ENCODE measurements around the gene PPBP.

The PPBP gene

GRCh38 chr4:73948291-73948690 is 39.7 kb downstream of the PPBP start:
- Histone ChIP-seq H3K9ac (ENCODE audit: low read depth, low read length) (no peak overlapping the region), H3K4me3 (ENCODE audit: low read length) (no peak overlapping the region), H3K27ac (ENCODE audit: low read depth, low read length) (no peak overlapping the region), H3K9me3 (ENCODE audit: insufficient read depth, low read depth, low read length) (no peaks in the 10 kb centered on the region), H3K4me1 (ENCODE audit: insufficient read depth, low read length) (peaks cover 28% of the 10 kb centered on the region), H3K27me3 (ENCODE audit: insufficient read depth, low read length) (peaks cover 62% of the 10 kb centered on the region), H3K36me3 (ENCODE audit: insufficient read depth, low read length) (no peaks in the 10 kb centered on the region)
- WGBS = no CpG with 5 or more reads among the region's 1 CpG

- Histone ChIP-seq H3K27ac (ENCODE audit: low read depth, low read length) (no peak overlapping the region), H3K36me3 (ENCODE audit: insufficient read depth, low read length) (no peaks in the 10 kb centered on the region), H3K4me3 (ENCODE audit: low read length) (no peak overlapping the region), H3K4me1 (ENCODE audit: insufficient read depth, low read length) (peaks cover 26% of the 10 kb centered on the region), H3K9me3 (ENCODE audit: insufficient read depth, low read depth, low read length) (no peaks in the 10 kb centered on the region), H3K9ac (ENCODE audit: low read depth, low read length) (no peak overlapping the region), H3K27me3 (ENCODE audit: insufficient read depth, low read length) (peaks cover 71% of the 10 kb centered on the region)
- 70% methylated on average over 3 of the region's 3 CpGs for WGBS
Observed at GRCh38 chr4:73947239-73947985, 40.6 kb downstream of the PPBP start.

DNA sequence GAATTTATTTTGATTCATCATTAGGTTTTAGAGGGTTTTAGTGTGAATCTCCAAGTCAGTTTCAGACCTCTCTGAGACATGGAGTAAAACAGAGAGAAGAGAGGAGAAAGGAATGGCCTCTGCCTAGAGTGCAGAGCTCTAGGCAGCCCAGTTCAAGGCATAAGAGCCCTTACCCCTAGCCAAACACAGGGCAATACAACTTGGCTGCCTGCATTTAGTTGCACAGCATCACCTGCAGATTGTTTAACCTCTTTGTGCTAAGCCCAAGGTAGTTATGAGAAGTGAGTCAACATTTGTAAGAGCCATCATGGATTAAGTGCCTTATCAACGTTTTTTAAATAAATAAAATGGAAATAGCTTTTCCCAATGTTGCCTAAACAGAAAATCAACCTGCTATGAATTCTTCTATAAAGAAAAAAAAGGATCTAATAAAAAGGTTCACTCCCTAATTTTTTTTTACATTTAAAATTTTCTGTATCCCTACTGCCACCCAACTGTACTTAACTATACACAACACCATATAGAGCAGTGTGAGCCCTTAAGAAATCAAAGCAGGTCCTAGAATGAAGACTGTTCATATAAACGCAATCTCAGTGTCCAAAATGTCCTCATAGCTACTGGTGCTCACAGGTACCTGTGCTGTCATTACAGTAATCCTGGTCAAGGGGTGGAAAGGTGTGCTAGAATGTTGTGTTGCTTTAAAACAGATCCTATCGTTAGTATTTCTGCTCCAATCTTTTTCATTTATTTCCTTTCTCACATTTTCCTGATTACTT is 42.1 kb downstream of the PPBP start:
- Histone ChIP-seq H3K9me3 (ENCODE audit: insufficient read depth, low read depth, low read length) (no peaks in the 10 kb centered on the region), H3K27ac (ENCODE audit: low read depth, low read length) (no peak overlapping the region), H3K36me3 (ENCODE audit: insufficient read depth, low read length) (no peaks in the 10 kb centered on the region), H3K27me3 (ENCODE audit: insufficient read depth, low read length) (peaks cover 87% of the 10 kb centered on the region), H3K4me1 (ENCODE audit: insufficient read depth, low read length) (peaks cover 12% of the 10 kb centered on the region; the same call in 1 of the 2 replicates), H3K9ac (ENCODE audit: low read depth, low read length) (no peak overlapping the region), H3K4me3 (ENCODE audit: low read length) (no peak overlapping the region)
- 90% methylated on average over 3 of the region's 3 CpGs for WGBS

GRCh38 chr4:73945140-73945539 is 42.9 kb downstream of the PPBP start:
- no peak overlapping the region for H3K27ac ChIP-seq (ENCODE audit: low read depth, low read length)

GRCh38 chr4:73944061-73944875 is 43.7 kb downstream of the PPBP start:
- peak overlapping the region; percentile 46 for H3K4me3 ChIP-seq (ENCODE audit: low read length)
- WGBS = 3% methylated on average over 49 of the region's 49 CpGs
- peaks cover 10% of the 10 kb centered on the region; the same call in 1 of the 2 replicates for H3K4me1 ChIP-seq (ENCODE audit: insufficient read depth, low read length)
- H3K27me3 ChIP-seq (ENCODE audit: insufficient read depth, low read length) = peaks cover 100% of the 10 kb centered on the region
- no peak overlapping the region for H3K9ac ChIP-seq (ENCODE audit: low read depth, low read length)
- H3K9me3 ChIP-seq (ENCODE audit: insufficient read depth, low read depth, low read length) = no peaks in the 10 kb centered on the region
- no peak overlapping the region; the same call in 1 of the 2 replicates for H3K27ac ChIP-seq (ENCODE audit: low read depth, low read length)
- H3K36me3 ChIP-seq (ENCODE audit: insufficient read depth, low read length) = no peaks in the 10 kb centered on the region

More at GRCh38 chr4:73945140-73945539, 42.9 kb downstream of the PPBP start:
- Histone ChIP-seq H3K9ac (ENCODE audit: low read depth, low read length) (no peak overlapping the region), H3K36me3 (ENCODE audit: insufficient read depth, low read length) (no peaks in the 10 kb centered on the region), H3K4me3 (ENCODE audit: low read length) (no peak overlapping the region), H3K27me3 (ENCODE audit: insufficient read depth, low read length) (peaks cover 92% of the 10 kb centered on the region), H3K4me1 (ENCODE audit: insufficient read depth, low read length) (peaks cover 10% of the 10 kb centered on the region; the same call in 1 of the 2 replicates), H3K9me3 (ENCODE audit: insufficient read depth, low read depth, low read length) (no peaks in the 10 kb centered on the region)
- WGBS = 83% methylated on average over 4 of the region's 4 CpGs

- Histone ChIP-seq H3K27me3 (ENCODE audit: insufficient read depth, low read length) (peaks cover 98% of the 10 kb centered on the region), H3K4me1 (ENCODE audit: insufficient read depth, low read length) (peaks cover 10% of the 10 kb centered on the region; the same call in 1 of the 2 replicates), H3K9ac (ENCODE audit: low read depth, low read length) (no peak overlapping the region), H3K36me3 (ENCODE audit: insufficient read depth, low read length) (no peaks in the 10 kb centered on the region), H3K9me3 (ENCODE audit: insufficient read depth, low read depth, low read length) (no peaks in the 10 kb centered on the region), H3K27ac (ENCODE audit: low read depth, low read length) (no peak overlapping the region; the same call in 1 of the 2 replicates), H3K4me3 (ENCODE audit: low read length) (peak overlapping the region; percentile 46)
Observed at GRCh38 chr4:73943555-73943954, 44.4 kb downstream of the PPBP start.

DNA sequence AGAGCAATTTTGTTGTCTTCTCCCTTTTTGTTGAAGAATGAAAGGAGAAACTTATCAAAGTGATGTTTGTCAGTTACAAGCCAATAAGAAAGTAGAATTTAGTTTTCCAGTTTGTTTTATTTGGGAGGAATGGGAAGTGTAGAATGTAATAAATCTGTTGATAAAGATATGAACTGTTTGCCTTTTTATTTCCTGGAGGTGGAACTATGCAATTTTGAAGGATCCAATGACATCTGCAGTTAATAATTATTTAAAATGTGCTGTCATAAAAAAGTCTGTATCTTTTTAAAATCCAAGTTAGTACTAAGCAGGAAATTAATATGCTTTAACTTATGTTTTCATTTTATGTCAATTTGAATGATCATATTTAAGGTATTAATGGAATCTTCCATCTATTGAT is 51.0 kb downstream of the PPBP start:
- Histone ChIP-seq H3K4me1 (ENCODE audit: insufficient read depth, low read length) (no peaks in the 10 kb centered on the region), H3K36me3 (ENCODE audit: insufficient read depth, low read length) (no peaks in the 10 kb centered on the region), H3K4me3 (ENCODE audit: low read length) (no peak overlapping the region), H3K9ac (ENCODE audit: low read depth, low read length) (no peak overlapping the region), H3K9me3 (ENCODE audit: insufficient read depth, low read depth, low read length) (no peaks in the 10 kb centered on the region), H3K27ac (ENCODE audit: low read depth, low read length) (no peak overlapping the region), H3K27me3 (ENCODE audit: insufficient read depth, low read length) (peaks cover 63% of the 10 kb centered on the region)
